Measurements from ENCODE around the gene ATG7.

The ATG7 gene

GRCh38 chr3:11391174-11391879, 119.1 kb downstream of the ATG7 start:
- TF ChIP-seq CTCF (IDR thresholded peaks at IDR 0.05; ENCODE audit: low read depth, low read length, missing control alignments), result no peak
- no peak overlapping the region for H3K4me3 ChIP-seq (ENCODE audit: low read depth, low read length)
- DNase-seq (ENCODE audit: low read depth), result no peak

GRCh38 chr3:11392014-11392859, 120.0 kb downstream of the ATG7 start:
- TF ChIP-seq CTCF (IDR thresholded peaks at IDR 0.05; ENCODE audit: low read depth, low read length, missing control alignments), result no peak
- DNase-seq (ENCODE audit: low read depth), result no peak
- H3K4me3 ChIP-seq (ENCODE audit: low read depth, low read length), result no peak overlapping the region

GRCh38 chr3:11392860-11393114, 120.6 kb downstream of the ATG7 start:
- no peak for DNase-seq (ENCODE audit: low read depth)
- TF ChIP-seq CTCF (IDR thresholded peaks at IDR 0.05; ENCODE audit: low read depth, low read length, missing control alignments), result no peak
- no peak overlapping the region for H3K4me3 ChIP-seq (ENCODE audit: low read depth, low read length)

- no peak overlapping the region for H3K4me3 ChIP-seq (ENCODE audit: low read depth, low read length)
- no peak for TF ChIP-seq CTCF (IDR thresholded peaks at IDR 0.05; ENCODE audit: low read depth, low read length, missing control alignments)
- DNase-seq (ENCODE audit: low read depth), result no peak
Observed at GRCh38 chr3:11393401-11393800, 121.2 kb downstream of the ATG7 start.

- H3K4me3 ChIP-seq (ENCODE audit: low read depth, low read length), result no peak overlapping the region
- TF ChIP-seq CTCF (IDR thresholded peaks at IDR 0.05; ENCODE audit: low read depth, low read length, missing control alignments), result no peak
- DNase-seq (ENCODE audit: low read depth), result no peak
Observed at GRCh38 chr3:11394392-11394791, 122.2 kb downstream of the ATG7 start.

GRCh38 chr3:11400213-11400612, 128.0 kb downstream of the ATG7 start:
- H3K4me3 ChIP-seq (ENCODE audit: low read depth, low read length), result no peak overlapping the region
- no peak for DNase-seq (ENCODE audit: low read depth)
- TF ChIP-seq CTCF (IDR thresholded peaks at IDR 0.05; ENCODE audit: low read depth, low read length, missing control alignments), result no peak

Measured in GM12864 (cell line).